Activated effector memory CD4-positive, alpha-beta T cell treated with anti-CD3 and anti-CD28 coated beads, Interleukin-2, amount 50 U/mL, for 16 hours (primary cell): Measurements from ENCODE around the gene RNF144A.

ENCODE experiments used
- DNase-seq: peaks from one replicate; pipeline ENCODE4 v3.0.0-alpha.2; 2020

Gene RNF144A

DNA sequence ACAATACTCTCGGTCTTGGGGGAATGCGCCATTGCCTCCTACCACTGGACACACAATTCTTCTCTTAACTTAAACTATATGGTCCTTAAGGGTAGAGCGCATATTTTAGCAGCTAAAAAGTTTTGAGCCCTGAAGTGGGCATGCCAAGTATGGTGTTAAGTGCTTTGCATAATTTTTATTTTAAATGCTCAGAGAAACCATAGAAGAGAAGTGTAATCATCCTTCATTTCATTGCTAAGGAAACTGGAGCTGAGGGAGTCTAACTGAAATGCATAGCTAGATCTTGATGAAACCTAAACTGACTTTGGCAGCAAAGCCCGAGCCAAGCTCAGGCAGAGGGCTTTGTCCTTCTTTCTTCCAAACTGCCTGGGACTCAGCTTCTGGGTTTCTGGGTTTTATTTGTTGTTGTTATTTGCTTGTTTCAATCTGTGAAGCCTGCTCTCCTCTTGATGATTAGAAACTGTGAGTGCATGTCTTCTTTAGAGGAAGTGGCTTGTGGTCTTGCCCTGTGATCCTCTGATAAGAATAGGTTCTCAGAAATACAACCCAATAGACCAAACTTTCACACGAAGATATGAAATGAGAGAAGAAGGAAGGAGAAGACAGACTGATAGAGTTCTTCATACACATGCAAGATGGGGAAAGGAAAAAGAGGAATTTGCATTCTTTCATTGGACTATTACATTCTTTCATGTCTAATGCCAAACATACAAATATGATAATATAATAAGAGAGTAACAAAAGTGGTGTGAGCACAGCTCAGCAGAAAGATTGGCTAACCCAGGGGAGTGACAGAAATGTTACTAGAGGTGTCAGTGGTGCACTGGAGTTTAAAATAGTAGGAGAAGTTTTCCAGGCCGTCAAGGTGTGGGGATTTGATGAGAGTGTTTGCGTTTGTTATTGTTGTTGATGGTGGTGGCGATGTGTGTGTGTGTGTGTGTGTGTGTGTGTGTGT is 7.5 kb upstream of the RNF144A start:
- DNase-seq, result no peak

DNA sequence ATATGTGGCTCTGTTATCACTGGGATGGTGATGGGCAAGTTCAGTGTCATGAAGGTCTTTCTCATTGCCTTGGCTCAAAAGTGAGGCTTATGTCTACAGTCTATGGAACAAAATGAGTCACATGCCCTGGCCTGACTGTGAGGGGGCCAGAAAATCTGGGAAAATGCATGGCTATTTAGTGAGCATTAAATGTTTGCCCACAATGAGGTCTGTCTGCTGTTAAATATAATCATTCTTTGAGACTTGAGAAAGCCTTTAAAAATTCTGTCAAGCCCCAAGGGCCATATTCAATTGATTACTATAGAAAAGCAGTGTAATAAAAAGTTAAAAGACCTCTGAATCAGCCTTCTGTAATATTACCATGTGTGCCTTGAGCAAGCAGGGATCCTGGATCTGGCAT is 5.5 kb upstream of the RNF144A start:
- DNase-seq, result no peak

DNA sequence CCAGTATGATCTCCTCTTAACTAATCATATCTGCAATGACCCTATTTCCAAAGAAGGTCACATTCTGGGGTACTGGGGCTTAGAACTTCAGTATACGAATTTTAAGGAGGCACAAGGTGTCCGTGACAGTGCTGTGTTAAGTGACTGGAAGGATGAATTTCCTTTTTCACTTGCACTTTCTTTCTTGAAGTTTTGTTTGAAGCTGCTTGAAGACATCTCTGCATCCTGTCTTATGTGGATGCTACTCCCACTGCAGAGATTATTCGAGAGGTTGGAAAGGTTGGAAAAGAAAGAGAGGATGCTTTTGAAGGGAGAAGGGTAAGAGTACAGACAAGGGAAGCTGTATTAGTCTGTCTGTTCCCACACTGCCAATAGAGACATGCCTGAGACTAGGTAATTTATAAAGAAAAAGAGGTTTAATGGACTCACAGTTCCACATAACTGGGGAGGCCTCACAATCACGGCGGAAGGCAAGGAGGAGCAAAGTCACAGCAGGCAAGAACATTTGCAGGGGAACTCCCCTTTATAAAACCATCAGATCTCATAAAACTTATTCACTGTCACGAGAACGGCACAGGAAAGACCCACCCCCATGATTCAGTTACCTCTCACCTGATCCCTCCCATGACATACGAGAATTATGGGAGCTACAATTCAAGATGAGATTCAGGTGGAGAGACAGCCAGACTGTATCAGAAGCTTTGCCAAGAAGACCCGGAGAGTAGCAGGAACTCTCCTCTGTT is 3.6 kb upstream of the RNF144A start:
- peak; percentile 81 for DNase-seq

DNA sequence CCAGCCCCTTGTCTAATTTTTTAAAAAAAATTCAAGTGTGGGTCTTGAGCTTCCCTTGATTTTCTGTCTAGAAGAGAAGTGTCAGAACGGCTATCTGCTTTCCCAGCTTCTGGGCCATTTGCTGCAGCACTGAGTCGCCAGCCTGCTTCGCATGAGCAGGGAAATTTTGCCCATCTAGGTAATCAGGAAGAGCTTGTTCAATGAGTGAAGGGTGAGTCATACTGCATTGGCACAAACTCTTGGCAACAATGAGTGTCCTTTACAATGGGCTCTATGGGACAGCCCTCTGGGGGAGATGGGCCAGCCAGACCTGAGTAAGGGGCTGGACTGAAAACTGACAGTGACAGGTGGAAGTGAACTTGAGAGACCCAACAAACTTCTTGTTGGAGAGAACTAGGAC is 2.4 kb upstream of the RNF144A start:
- DNase-seq, result peak; percentile 70

DNA sequence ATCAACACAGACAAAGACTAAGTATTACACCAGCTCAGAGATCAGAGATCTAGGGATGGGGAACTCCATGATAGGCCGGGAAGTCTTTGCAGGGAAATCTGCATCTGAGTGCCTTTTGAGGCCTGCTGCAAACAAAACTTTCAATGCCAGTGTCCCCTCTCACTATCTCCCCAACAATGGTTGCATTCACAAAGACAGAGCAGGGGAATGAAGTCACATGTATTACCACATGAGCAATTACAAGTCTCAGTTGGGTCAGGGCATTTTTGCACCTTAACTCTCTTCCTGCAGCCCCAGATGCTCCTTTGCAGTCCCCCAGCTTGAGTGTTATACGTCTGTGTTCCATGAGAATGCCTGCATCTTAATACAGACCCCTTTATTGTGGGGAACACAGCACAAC is 1.8 kb upstream of the RNF144A start:
- no peak for DNase-seq

DNA sequence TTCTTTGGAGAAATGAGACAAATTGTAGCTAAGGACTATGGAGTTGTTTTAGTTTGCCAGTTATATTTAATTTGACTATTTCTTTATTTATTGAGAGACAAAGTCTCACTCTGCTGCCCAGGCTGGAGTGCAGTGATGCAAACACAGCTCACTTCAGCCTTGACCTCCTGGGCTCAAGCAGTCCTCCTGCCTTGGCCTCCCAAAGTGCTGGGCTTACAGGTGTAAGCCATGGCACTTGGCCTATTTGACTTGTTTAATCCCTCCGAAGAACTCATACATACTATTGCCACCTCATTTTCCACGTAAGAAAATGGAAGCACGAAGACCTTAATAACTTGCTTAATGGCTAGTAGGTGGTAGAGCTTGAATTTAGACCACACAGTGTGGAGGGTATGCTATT is 988 bp upstream of the RNF144A start:
- DNase-seq, result no peak

DNA sequence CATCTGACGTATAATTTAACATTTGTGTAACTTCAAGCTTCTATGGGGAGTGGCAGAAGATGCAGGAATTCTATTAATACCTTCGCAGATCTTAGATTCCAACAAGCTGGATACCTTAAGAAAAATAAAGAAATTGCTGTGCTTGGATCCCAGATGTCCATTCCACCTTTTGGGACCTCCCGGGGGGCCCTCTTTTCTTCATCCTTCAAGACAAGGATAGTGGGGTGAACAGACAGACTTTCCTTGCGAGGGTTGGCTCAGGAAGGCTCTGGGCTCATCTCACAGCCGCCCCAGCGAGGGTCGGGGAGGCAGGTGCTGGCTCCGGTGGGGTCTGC is 509 bp upstream of the RNF144A start:
- no peak for DNase-seq

DNA sequence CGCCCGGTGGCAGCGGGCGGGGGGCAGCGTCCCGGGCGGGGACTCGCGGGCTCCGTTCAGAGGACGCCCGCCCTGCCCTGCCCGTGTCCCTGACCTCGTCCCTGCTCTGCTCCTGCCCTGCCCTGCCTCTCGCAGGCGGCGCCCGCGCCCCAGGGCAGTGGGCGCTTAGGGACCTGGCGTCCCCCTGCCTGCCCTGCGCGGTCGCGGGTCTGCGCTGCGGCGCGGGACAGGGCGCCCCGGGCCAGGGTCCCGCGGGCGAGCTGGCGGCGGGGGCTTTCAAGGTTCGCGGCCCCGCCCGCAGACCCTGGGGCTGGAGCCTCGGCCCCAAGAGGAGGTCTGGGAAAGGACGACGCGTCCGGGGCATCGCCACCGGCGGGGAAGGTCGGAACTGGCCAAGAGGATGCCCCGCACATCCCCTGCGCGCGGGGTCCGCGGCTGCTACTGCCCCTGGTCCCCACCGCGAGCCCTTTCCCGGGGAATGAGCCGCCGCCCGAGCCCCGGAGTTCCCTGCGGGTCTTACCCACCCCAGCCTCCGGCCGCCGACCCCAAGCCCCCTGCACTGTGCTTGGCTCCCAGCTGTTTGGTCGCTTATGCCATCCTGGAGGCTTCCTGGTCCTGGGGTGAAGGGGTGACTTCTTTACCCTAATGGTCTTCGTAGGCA is 679 bp downstream of the RNF144A start:
- peak; percentile 70 for DNase-seq

DNA sequence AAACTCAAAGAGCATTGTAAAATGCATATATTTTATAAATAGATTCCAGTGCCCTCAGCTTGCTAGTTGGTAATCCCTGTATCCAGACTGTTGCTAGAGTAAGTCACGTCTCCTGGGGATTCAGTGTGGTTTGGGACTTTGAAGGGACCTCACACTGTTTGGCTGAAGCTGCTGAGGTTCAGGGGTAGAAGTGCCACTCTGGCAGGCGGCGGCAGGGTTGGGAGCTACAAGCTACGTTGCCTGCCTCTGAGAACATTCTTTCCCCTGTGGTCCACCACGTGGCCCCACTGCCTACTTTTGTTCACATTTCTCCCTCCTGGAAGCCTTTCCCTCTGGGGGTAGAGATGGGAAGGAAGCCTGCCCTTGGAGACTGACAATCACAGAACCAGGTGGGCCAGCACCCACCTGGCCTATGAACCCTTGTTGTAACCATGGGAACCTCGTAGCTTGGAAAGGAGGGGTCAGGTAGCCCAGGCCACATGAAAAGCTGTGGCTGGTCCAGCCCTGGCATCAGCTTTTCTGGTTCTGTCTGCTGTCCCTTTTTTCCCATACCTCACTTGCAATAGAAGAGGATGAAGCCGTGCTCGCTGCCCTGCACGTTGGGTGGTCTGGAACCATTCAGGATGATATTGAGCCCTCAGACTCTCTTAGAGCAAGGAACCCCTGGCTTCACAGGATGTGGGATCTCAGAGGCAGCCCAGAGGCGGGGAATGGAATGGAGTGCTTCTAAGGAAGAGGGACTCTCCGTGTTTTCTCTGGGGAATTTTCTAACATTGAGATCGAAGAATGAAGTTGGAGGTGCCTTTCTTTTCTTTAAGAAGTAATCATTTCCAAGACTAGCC is 2.9 kb downstream of the RNF144A start:
- no peak for DNase-seq

DNA sequence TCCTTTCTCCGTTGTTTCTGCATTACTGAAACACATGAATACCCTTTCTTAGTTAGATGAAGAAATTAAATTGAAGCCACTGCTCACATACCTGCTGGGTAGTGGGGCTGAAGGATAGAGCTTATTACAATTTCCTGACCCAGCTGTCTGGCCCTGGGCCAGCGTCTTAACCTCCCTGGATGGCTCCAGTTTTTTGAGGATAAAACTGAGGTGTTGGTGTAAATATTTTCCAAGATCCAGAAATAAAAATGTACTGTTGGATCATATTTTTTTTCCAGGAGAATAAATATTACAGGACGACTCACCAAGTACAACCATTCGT is 3.5 kb downstream of the RNF144A start:
- DNase-seq, result no peak

DNA sequence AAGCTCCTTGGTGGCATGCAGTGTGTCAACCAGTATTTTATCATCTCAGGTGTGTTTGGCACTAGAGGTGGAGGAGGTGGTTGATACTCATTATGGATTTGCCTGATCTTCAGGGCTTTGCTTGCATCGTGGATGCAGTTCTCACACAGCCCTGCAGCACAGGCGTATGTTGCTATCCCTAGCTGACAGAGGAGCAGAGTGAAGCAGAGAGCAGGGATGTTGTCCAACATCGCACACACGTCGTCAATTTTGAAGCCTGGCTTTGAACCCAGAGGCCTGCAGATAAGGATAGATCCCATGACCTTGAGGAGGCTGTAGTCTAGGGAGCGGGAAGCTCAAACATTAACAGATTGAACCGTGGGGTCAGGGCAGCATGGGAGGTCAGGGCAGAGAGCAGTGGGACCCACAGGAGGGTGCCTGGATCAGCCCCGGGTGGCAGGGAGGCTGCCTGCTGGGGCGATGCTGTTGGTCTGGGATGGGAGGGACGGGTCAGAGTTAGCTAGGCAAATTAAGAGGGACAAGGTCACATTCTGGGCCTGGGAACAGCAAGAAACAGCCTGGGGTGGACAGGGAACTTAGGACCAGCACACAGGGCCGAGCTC is 4.2 kb downstream of the RNF144A start:
- DNase-seq, result no peak

DNA sequence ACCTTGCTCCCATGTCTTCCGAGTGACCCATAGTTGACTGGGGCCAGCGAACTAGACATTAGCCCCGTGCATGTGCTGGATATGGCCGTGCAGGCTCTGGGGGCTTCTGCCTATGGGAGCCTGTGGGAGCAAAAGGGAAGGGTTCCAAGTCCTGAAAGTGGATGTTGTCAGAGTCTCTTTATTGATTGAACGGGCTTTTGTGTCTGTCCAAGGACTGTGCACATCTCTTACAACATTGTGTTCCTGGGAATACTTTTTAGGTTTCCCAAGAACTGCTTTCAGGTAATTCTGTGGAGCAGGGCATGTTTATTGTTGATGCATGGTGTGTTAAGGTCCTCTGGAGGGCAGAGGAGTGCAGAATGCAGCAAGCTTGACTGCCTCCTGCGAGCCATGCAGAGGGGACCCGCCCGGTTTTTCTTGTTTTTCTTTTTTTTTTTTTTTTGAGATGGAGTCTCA is 5.0 kb downstream of the RNF144A start:
- DNase-seq, result no peak

DNA sequence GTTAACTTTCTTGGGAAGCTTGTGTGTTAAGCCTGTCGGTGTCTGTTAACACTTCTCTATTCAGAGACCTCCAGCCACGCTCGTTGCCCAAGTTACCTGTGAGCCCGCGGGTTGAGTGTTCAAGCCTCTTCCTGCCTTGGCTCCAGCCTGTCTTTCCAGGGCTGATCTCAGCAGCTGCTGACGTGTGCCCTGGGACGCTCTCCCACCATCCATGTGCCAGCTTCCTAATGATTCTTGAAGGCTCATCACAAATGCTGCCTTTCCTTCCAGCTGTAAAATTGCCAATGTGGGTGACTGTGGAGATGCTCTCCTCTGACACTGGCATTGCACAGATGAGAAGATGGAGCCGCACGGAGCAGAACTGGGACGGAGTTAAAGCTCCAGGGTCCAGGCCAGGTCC is 6.1 kb downstream of the RNF144A start:
- DNase-seq, result no peak

DNA sequence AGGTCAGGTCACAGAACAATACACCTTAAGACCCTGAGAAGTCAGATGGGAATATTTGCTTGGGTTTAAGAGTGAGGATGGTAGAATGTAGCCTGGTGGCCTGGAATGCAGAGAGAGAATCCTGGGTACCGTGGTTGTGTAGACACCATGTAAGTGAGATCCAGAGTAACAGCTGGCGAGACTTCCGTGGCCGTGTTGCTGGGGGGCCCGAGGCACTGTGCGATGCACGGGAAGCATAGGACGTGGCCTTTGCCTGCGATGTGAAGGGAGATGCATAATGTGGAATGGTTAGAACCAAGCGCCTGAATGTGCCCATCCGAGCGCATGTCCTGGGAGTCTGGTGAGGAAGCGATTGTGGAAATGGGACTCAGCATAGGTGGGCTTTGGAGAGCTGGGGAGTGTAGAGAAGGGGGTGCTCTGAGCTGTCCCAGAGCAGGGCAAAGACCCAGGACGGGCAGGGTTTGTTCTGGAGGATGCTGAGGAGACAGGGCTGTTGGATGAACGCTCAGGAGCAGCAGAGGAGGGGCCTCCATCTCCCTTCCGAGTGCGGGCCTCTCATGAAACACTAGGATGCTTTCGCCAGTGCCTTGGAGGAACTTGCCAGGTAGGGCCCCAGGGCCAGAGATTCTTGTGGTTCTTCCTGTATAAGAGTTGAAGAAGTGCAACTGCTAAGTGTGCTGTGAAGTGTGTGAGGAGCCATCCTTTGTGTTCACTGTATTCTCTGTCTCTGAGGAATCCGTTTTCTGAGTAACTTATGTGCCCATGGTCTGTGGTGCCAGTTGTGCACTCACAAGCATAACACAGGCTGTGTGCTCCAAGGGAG is 7.1 kb downstream of the RNF144A start:
- no peak for DNase-seq

DNA sequence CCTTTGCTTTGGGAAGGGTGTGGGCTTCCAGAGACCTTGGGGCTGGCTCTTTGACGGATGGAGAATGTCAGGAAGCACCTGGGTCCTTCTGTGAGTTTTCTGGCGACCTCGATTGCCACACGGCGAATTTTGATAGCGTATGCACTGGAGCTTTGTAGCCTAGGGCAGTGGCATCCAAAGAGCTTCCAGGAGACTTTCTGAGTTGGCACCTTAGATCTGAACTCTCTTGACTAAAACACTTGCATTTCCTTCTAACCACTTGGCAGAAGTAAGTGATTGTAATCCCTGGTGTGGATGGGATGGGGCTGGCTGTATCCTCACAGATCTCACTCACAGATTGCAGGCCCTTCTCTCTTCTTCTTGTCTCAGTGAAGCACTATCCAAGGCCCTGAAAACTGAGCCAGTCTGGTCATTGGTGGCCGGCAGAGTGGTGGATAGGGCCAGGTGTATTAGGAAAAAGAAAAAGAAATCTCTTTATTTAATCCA is 7.8 kb downstream of the RNF144A start:
- DNase-seq, result no peak

DNA sequence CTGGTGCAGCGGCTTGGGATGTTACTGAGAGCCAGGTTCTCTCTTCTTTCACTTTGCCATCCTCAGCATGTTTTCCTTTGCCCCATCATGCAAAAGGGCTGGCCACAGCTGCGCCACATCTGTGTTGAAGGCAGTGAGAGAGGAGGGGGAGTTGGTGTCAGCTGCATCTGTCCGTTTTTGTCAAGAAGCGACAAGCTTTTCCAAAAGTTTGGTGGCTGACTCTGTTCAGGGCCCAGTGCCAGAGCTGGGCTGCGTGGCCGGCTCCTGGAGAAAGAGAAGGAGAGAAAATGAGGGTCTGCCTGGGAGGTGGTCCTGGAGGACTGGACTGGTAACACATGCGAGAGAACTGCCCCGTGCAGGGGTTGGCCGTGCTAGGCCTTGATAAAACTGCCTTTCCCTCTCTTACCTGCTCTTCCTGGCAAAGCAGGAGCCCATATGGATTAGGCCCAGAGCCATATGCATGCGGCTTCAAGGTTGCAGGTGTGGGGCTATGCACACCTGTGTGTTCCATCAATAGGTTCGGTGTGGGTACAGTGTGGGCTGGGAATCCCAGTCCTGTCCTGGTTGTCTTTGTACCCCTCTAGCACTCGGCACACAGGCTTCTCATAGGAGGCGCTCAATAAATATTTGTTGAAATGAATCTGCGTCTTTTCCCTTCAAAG is 9.0 kb downstream of the RNF144A start:
- no peak for DNase-seq

DNA sequence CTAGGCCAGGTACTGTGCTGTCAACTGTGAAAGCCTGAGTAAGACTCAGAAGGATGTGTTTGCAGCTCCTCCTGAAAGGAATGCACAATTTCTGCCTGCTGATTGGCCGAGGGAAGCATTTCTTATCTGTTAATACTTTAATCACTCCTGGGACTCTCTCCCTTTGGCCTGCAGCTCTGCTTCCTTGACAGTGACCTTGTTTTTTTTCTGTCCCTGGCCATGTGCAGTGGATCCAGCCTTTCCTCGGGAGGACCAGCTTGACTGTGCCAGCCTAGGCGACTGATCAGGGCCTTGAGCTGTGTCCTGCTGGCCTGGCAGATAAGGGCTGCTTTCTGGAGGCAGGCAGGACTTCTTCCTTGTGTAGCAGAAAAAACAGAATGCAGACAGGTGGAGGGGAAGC is 10.0 kb downstream of the RNF144A start:
- DNase-seq, result no peak

DNA sequence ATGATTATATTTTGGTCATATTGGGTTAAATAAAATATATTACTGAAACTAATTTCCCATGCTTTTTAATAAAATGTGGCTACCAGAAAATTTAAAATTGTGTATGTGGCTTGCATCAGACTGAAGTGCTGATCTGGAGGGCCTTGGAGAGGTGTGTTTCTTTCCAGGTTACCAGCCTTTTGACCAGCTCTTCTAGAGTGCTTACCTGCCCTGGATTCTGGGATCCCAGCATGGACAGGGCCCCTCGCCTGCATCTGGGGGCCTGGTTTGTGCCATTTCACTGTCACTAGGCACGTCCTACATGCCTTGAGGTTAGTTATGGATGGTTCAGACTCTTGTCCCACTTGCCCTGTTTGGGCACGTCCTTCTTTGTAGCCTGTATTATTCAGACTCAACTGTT is 10.5 kb downstream of the RNF144A start:
- no peak for DNase-seq

DNA sequence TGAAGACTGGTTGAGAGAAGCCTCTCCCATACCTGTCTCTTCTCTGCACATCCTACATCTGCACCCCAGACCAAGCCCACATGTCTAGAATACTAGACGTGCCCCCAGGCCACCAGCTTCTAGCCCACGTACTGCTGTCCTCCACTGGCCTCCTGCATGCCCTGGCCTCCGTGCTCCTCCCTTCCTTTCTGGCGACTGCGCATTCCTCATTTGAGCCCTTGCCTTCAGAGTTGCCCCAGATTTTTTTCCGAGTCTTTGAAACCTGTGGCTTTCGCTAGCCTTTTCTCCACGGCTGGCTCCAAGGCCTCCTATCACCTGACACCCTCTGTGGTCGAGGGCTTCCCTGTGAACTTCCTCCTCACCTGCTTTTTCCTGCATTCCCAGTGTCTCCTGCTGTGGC is 11.2 kb downstream of the RNF144A start:
- no peak for DNase-seq

DNA sequence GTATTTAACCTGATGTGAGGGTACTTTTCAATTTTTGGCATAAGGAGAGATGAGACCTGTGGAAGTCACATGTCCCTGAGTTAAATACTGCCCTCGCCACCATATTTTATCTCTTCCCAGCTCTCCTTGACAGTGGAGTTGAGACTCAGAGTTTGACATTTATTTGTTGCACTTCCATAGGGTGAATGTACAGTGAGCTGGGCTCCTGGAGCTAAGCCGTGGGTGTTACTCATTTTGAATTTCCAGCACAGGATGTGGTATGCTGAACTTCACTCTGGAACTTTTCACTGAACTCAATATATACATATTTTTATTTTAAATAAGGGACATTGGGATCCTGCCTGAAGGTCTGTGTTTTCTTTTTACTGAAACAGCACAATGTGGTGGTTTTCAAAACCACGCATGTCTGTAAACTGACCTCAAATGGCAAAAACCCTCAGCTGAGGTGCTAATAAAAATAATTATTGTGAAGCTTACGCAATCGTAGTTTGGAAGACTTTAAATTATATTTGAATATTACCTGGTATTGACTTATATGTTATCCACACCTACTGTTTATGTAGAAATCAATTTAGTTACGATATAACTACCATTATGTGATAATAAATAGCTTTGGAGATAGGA is 12.1 kb downstream of the RNF144A start:
- no peak for DNase-seq
